ENCODE measurements around the gene NAGPA. TPM values are rescaled to one million over a fixed set of nuclear protein-coding genes. Genes with fewer than 3 reads are reported as not detected.
"Not testable (repeated sequence)": the region's sequence is repeated elsewhere in the genome, so short reads cannot be mapped to it uniquely, and the experiment has no call there.

The NAGPA gene
- total RNA-seq, 2 experiments from 2014 or later, result 8.9 to 10.2 TPM

- no peak overlapping the region for H3K27ac Mint-ChIP-seq
- H3K4me1 Mint-ChIP-seq, result no peaks in the 10 kb centered on the region
- intact Hi-C loops (cut with DNase I, micrococcal nuclease), result no loop called here
- no peaks in the 10 kb centered on the region for H3K36me3 Mint-ChIP-seq (ENCODE audit: low read depth)
- ATAC-seq, result no peak
- no peak for DNase-seq
- no peak overlapping the region for H3K4me3 Mint-ChIP-seq
- no peaks in the 10 kb centered on the region for H3K27me3 Mint-ChIP-seq
- CTCF ChIA-PET, result no interaction called here
- H3K9me3 Mint-ChIP-seq (ENCODE audit: low read depth), result no peaks in the 10 kb centered on the region
- POLR2A ChIA-PET, result no interaction called here
These were observed 25.8 kb upstream of the NAGPA start for GRCh38 chr16:5059386-5060072.

DNA sequence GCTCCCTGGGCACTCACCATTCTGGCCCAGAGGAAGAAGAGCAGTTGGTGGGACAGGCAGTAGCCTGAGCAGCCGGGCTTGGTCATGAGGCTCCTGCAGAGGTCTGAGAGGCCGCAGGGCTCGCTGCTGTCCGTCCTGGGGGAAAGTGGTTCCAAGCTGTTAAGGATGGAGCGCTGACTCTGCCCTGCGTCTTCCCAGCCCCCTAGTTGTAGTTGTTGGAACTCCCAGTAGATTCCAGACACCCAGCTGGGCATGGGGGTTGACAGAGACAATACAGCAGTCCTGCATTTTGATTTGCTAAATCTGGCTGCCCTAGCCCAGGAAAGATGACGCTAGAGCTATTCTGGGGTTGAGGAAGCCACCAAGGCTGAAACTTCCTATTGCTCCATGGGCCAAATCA is 24.7 kb upstream of the NAGPA start:
- intact Hi-C loops (cut with DNase I, micrococcal nuclease), result no loop called here
- Mint-ChIP-seq H3K4me3 (no peak overlapping the region), H3K9me3 (ENCODE audit: low read depth) (no peaks in the 10 kb centered on the region), H3K4me1 (no peaks in the 10 kb centered on the region), H3K27ac (no peak overlapping the region), H3K27me3 (no peaks in the 10 kb centered on the region), H3K36me3 (ENCODE audit: low read depth) (no peaks in the 10 kb centered on the region)
- ChIA-PET POLR2A (interaction anchor here (0.8 kb wide), 1 partner anchor 26 kb away, joined by 3 read pairs; no protein-coding TSS in a partner anchor), CTCF (no interaction called here)
- DNase-seq, result no peak
- no peak for ATAC-seq

DNA sequence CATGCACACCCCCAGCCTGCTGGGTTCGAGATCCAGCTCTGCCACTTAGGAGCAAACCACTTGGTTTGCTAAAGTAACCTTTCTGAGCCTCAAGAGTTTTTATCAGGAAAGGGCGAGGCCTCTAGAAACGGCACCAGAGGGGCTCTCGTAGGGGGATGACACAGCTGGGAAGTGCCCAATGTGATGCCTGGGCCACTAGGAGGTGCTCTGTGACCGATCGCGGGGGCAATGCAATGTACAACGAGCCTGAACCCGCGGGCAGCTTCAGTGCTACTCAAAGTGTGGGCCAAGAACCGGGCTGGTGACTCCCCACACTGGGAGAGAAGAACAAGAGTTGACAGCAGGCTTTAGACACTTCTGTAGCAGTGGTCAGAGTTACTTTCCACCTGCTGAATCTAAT is 22.6 kb upstream of the NAGPA start:
- ChIA-PET POLR2A (no interaction called here), CTCF (interaction anchor here (0.6 to 1.7 kb wide), 8 partner anchors 9 to 176 kb away, joined by 3 to 6 read pairs (median 4); no protein-coding TSS in a partner anchor)
- Mint-ChIP-seq H3K4me3 (no peak overlapping the region), H3K27me3 (no peaks in the 10 kb centered on the region), H3K4me1 (no peaks in the 10 kb centered on the region), H3K9me3 (ENCODE audit: low read depth) (no peaks in the 10 kb centered on the region), H3K27ac (no peak overlapping the region), H3K36me3 (ENCODE audit: low read depth) (no peaks in the 10 kb centered on the region)
- DNase-seq (peak; percentile 73), ATAC-seq (peak; percentile 93)
- intact Hi-C loops (cut with DNase I, micrococcal nuclease), result loop anchor here (1.0 to 2.0 kb wide), 2 partner anchors 36 kb away; no protein-coding TSS in a partner anchor

- Mint-ChIP-seq H3K9me3 (ENCODE audit: low read depth) (no peaks in the 10 kb centered on the region), H3K27ac (no peak overlapping the region), H3K4me1 (no peaks in the 10 kb centered on the region), H3K27me3 (no peaks in the 10 kb centered on the region), H3K36me3 (ENCODE audit: low read depth) (no peaks in the 10 kb centered on the region), H3K4me3 (no peak overlapping the region)
- intact Hi-C loops (cut with DNase I, micrococcal nuclease), result no loop called here
- DNase-seq (no peak), ATAC-seq (no peak)
- ChIA-PET POLR2A (no interaction called here), CTCF (no interaction called here)
These were observed 21.4 kb upstream of the NAGPA start for GRCh38 chr16:5054876-5055865.

DNA sequence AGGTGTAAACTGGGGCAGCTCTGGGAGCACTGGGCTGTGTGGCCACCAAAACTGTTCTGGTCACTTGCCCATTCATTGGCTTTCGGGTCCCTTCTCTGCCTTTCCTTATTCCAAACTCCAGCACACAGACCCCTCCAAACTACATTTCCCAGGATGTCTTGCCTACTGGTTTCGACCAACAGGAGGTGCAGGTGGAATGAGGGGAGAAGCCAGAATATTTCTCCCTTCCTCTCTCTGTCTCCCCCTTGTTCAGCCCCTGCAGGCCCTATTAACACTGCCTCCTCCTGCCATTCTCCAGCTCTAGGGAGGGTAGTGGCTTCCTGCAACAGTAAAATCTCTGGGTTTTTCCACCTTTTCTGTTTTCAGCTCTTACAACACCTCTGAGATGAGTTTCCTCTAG is 13.2 kb upstream of the NAGPA start:
- H3K27me3 Mint-ChIP-seq, result no peaks in the 10 kb centered on the region
- H3K9me3 Mint-ChIP-seq (ENCODE audit: low read depth), result no peaks in the 10 kb centered on the region
- H3K4me3 Mint-ChIP-seq, result no peak overlapping the region
- ChIA-PET CTCF (interaction anchor here (0.5 kb wide), 1 partner anchor 726 kb away, joined by 4 read pairs; no protein-coding TSS in a partner anchor), POLR2A (no interaction called here)
- intact Hi-C loops (cut with DNase I, micrococcal nuclease), result no loop called here
- no peaks in the 10 kb centered on the region for H3K4me1 Mint-ChIP-seq
- DNase-seq (no peak), ATAC-seq (no peak)
- no peaks in the 10 kb centered on the region for H3K36me3 Mint-ChIP-seq (ENCODE audit: low read depth)
- no peak overlapping the region for H3K27ac Mint-ChIP-seq

GRCh38 chr16:5045499-5046115 is 11.9 kb upstream of the NAGPA start:
- ChIA-PET CTCF (no interaction called here), POLR2A (interaction anchor here (0.7 kb wide), 1 partner anchor 8 kb away, joined by 3 read pairs; no protein-coding TSS in a partner anchor)
- Mint-ChIP-seq H3K36me3 (ENCODE audit: low read depth) (no peaks in the 10 kb centered on the region), H3K9me3 (ENCODE audit: low read depth) (no peaks in the 10 kb centered on the region), H3K27ac (no peak overlapping the region), H3K4me3 (no peak overlapping the region), H3K4me1 (peaks cover 2% of the 10 kb centered on the region), H3K27me3 (peaks cover 2% of the 10 kb centered on the region)
- no peak for DNase-seq
- intact Hi-C loops (cut with DNase I, micrococcal nuclease), result no loop called here
- ATAC-seq, result no peak

DNA sequence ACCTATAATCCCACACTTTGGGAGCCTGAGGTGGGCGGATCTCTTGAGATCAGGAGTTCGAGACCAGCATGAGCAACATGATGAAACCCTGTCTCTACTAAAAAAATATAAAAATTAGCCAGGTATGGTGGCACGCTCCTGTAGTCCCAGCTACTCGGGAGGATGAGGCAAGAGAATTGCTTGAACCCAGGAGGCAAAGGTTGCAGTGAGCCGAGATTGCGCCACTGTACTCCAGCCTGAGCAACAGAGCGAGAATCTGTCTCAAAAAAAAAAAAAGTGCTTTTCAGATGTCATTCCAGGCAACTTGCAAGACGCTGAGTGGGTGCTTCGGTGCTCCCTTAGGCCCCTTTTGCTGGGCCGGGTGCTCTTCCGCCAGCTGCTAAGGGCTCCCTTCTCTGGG is 10.8 kb upstream of the NAGPA start:
- H3K9me3 Mint-ChIP-seq (ENCODE audit: low read depth); H3K4me1 Mint-ChIP-seq; H3K36me3 Mint-ChIP-seq (ENCODE audit: low read depth); ATAC-seq; H3K27ac Mint-ChIP-seq; intact Hi-C loops (cut with DNase I, micrococcal nuclease); H3K27me3 Mint-ChIP-seq; H3K4me3 Mint-ChIP-seq; DNase-seq; POLR2A ChIA-PET: not testable (repeated sequence)
- CTCF ChIA-PET, result interaction anchor here (1.2 kb wide), 1 partner anchor 12 kb away, joined by 6 read pairs; no protein-coding TSS in a partner anchor

DNA sequence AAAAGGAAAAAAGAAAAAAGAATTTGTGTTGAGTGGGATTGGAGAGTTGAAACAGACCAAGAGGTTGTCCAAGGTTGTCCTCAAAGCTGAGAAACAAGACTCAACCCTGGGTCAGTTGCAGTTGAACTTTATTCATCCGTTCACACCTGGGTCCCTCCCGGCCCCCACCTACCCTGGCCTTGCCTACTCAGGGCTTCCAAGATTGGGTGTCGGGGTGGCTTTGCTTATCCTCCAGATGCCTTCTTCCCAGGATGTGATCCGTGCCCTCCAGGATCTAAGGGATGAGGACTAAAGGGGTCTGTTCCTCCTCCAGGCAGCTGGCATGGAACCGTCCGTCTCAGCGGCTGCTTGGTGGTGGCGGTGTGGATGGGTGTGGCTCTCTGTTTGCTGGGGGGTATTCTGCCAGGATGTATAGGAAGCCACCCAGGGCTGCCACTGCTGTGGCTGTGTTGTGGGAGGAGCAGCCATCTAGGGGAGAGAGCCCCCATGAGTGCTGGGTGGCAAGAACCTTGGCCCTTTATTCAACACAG is 10.3 kb upstream of the NAGPA start:
- H3K9me3 Mint-ChIP-seq (ENCODE audit: low read depth), result no peaks in the 10 kb centered on the region
- ChIA-PET CTCF (interaction anchor here (1.2 kb wide), 1 partner anchor 12 kb away, joined by 6 read pairs; no protein-coding TSS in a partner anchor), POLR2A (no interaction called here)
- intact Hi-C loops (cut with DNase I, micrococcal nuclease), result no loop called here
- H3K4me3 Mint-ChIP-seq, result no peak overlapping the region
- peaks cover 2% of the 10 kb centered on the region for H3K27me3 Mint-ChIP-seq
- ATAC-seq, result no peak
- H3K4me1 Mint-ChIP-seq, result peaks cover 2% of the 10 kb centered on the region
- H3K36me3 Mint-ChIP-seq (ENCODE audit: low read depth), result no peaks in the 10 kb centered on the region
- no peak overlapping the region for H3K27ac Mint-ChIP-seq
- no peak for DNase-seq

- Mint-ChIP-seq H3K4me3 (no peak overlapping the region), H3K4me1 (peaks cover 2% of the 10 kb centered on the region), H3K9me3 (ENCODE audit: low read depth) (no peaks in the 10 kb centered on the region), H3K36me3 (ENCODE audit: low read depth) (no peaks in the 10 kb centered on the region), H3K27ac (no peak overlapping the region), H3K27me3 (peaks cover 2% of the 10 kb centered on the region)
- CTCF ChIA-PET, result no interaction called here
- ATAC-seq (no peak), DNase-seq (no peak)
- POLR2A ChIA-PET, result no interaction called here
- intact Hi-C loops (cut with DNase I, micrococcal nuclease), result no loop called here
These were observed 8.9 kb upstream of the NAGPA start for GRCh38 chr16:5042574-5043171.

DNA sequence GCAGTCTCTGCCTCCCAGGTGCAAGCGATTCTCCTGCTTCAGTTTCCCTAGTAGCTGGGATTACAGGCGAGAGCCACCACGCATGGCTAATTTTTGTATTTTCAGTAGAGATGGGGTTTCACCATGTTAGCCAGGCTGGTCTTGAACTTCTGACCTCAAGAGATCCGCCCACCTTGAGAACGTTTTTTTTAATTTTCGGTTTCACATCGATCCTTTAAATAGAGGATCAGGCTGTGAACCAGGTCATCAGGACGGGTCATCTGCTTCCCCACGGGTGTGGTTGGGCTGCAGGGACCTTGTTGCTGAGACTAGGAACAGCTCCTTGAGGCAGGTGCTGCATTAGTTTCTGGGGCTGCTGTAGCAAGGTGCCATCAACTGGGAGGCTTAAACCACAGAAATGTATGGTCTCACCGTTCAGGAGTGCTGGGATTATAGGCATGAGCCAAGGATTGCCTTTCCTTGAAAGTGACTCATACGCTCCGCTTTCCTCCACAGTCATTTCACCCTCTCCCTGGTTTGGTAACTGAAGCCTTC is 7.9 kb upstream of the NAGPA start:
- DNase-seq (no peak), ATAC-seq (no peak)
- ChIA-PET POLR2A (no interaction called here), CTCF (no interaction called here)
- Mint-ChIP-seq H3K4me1 (peaks cover 2% of the 10 kb centered on the region), H3K36me3 (ENCODE audit: low read depth) (no peaks in the 10 kb centered on the region), H3K4me3 (no peak overlapping the region), H3K9me3 (ENCODE audit: low read depth) (no peaks in the 10 kb centered on the region), H3K27me3 (peaks cover 2% of the 10 kb centered on the region), H3K27ac (no peak overlapping the region)
- intact Hi-C loops (cut with DNase I, micrococcal nuclease), result no loop called here

- H3K27me3 Mint-ChIP-seq, result peaks cover 2% of the 10 kb centered on the region
- CTCF ChIA-PET, result no interaction called here
- DNase-seq, result no peak
- no peaks in the 10 kb centered on the region for H3K9me3 Mint-ChIP-seq (ENCODE audit: low read depth)
- H3K36me3 Mint-ChIP-seq (ENCODE audit: low read depth), result no peaks in the 10 kb centered on the region
- no peak for ATAC-seq
- no peak overlapping the region for H3K27ac Mint-ChIP-seq
- intact Hi-C loops (cut with DNase I, micrococcal nuclease), result no loop called here
- POLR2A ChIA-PET, result no interaction called here
- no peak overlapping the region for H3K4me3 Mint-ChIP-seq
- peaks cover 2% of the 10 kb centered on the region for H3K4me1 Mint-ChIP-seq
These were observed 6.7 kb upstream of the NAGPA start for GRCh38 chr16:5040451-5040850.
